GM18517 (cell line): Measurements from ENCODE around the gene SMAD6.

Experiments used
- ATAC-seq: cut with Tn5 transposase; IDR thresholded peaks from one replicate; pipeline ENCODE4 v1.9.1; 2021; ENCODE audit warnings: mild to moderate bottlenecking, moderate library complexity; ENCODE audit not compliant: unreplicated experiment

Gene SMAD6

DNA sequence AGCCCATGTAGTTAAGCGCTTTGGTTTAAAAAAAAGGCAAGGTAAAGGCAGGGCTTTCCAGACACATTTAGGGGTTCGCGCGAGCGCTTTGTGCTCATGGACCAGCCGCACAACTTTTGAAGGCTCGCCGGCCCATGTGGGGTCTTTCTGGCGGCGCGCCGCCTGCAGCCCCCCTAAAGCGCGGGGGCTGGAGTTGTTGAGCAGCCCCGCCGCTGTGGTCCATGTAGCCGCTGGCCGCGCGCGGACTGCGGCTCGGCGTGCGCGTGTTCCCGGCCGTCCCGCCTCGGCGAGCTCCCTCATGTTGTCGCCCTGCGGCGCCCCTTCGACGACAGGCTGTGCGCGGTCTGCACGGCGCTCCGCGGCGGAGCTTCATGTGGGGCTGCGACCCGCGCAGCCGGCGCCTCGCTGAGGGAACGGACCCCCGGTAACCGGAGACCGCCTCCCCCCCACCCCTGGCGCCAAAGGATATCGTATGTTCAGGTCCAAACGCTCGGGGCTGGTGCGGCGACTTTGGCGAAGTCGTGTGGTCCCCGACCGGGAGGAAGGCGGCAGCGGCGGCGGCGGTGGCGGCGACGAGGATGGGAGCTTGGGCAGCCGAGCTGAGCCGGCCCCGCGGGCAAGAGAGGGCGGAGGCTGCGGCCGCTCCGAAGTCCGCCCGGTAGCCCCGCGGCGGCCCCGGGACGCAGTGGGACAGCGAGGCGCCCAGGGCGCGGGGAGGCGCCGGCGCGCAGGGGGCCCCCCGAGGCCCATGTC is 927 bp downstream of the SMAD6 start:
- no peak for ATAC-seq

DNA sequence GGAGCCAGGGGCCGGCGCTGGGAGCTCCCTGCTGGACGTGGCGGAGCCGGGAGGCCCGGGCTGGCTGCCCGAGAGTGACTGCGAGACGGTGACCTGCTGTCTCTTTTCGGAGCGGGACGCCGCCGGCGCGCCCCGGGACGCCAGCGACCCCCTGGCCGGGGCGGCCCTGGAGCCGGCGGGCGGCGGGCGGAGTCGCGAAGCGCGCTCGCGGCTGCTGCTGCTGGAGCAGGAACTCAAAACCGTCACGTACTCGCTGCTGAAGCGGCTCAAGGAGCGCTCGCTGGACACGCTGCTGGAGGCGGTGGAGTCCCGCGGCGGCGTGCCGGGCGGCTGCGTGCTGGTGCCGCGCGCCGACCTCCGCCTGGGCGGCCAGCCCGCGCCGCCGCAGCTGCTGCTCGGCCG is 1.5 kb downstream of the SMAD6 start:
- ATAC-seq, result no peak

- no peak for ATAC-seq
Observed at GRCh38 chr15:66704019-66704802, 2.2 kb downstream of the SMAD6 start.

- ATAC-seq, result no peak
Observed at GRCh38 chr15:66704803-66705153, 2.7 kb downstream of the SMAD6 start.

DNA sequence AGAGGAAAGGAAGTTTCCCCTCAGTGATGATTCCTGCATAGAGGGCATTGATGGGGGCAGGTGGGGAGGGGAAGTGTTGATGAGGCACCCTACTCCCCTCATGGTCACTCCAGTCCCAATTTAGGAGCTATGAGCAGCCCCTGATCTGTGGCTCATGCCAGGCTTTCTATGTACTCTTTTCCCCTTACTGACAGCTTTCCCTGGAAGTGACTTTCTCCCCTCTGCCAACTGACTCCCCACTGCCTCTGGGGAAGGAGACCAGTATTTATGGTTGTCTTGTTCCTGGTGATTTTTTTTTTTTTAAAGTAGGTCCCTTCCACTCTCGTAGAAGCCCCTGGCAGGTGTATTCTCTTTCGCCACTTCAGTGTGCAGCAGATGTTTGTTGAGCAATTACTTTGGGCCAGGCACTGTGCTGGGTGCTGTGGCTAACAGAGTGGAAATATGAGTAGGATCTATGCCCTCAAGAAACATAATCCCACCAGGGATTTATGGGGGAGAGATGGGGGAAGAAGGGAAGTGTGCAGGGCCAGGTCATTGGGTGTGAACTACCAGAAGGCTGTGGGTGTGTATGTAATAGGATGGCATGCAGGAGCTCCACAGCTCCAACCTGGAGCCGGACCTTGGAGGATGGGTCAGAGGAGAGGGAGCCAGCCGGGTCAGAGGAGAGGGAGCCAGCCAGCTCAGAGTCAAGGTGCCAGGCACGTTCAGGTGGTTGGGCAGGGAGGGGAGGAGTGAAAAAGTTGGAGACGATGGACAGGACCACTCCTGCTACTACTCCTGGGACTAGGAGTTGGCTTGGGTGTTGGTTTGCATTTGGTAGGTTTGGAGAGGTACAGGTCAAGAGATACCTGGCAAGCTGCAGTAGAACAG is 3.5 kb downstream of the SMAD6 start:
- ATAC-seq, result no peak

DNA sequence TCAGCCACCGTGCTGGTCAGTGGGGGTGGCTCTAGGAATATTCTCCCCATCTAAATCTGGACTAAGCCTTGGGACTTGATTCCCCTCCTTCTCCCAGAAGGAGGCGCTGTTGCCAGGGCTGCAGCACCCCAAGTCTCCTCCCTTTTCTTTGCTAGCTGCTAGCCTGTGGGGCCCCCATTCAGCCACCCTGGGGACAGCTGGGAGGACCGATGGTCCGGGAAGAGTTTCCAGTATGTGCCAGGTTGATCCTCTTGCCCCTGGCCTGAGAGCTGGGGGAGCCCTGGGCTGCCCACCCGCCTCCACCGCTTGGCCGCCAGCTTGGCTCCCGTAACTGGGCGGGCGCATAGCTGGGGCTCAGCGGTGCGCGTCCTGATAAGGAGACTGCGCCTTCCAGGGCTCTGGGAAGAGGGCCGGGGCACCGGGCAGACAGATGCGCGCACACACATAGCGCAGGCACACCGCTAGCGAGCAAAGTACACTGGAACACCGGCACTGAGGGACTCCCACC is 4.2 kb downstream of the SMAD6 start:
- no peak for ATAC-seq

DNA sequence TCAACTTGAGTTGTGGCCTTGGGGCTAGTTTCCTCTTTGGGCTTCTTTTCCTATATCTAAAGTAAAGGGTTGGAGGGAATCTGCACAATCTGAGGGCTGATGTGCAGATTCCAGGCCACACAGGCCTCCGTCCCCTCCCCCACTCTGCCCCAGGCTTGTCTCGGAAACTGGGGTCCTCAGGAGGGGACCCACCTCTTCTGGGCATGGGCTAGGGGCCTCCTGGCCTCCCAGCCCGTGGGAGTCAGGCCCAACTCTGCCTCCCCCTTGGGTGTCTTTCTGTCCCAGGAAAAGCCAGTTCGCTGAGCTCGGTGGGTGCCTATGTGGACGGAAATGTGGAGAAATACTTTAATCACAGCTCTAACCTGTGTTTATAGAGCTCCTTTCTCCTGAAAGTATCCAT is 4.8 kb downstream of the SMAD6 start:
- ATAC-seq, result no peak

DNA sequence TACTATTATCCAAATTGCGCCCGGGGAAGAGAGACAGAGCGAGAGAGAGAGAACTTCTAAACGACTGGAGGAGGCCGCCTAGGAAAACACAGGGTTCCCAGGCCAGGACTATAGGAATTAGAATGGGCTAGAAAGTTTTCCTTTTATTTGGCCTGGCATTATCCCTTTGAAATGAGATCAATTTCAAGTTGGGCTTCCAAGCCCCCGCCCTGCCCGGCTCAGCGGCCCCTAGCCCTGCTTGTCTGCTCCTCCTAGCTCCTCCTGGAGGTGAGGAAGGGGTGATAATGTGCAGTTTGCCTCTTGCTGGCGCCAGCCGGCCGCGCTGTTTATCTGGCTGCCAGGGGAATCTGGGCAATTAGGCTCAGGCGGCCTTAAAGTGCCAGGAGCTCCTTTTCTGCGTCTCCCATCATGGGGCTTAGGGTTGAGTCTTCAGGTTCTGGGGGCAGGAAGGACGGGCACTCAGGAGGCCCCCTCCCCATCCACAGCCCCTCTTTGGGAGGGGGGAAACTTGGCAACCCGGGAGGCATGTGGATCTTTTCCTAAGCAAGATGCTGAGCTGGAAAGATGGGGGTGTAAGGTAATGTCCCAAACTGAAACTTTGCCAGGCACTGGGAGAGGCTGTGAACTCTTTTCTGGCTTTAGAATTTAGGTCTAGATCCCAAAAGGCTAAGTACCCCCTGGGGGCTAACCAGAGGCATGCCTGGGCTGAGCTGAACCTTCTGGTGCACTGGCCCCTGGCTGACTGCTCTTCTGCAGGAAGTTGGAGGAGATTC is 5.5 kb downstream of the SMAD6 start:
- no peak for ATAC-seq

DNA sequence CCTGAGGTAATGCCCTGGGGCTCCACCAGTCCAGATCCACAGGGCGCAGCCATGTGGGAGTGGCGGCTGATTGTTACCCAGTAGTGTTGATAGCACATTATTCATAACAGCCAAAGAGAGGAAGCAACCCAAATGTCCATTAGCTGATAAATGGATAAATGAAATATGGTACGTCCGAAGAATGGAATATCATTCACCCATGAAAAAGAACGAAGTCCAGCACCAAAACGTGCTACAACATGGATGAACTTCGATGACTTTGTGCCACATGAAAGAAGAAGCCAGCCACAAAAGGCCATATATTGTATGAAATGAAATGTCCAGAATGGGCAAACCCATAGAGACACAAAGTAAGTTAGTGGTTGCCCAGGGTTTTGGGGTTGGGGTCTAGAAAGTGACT is 6.4 kb downstream of the SMAD6 start:
- no peak for ATAC-seq

- ATAC-seq, result no peak
Observed at GRCh38 chr15:66709884-66710283, 7.8 kb downstream of the SMAD6 start.

- no peak for ATAC-seq
Observed at GRCh38 chr15:66711260-66711659, 9.2 kb downstream of the SMAD6 start.

- no peak for ATAC-seq
Observed at GRCh38 chr15:66711862-66712261, 9.8 kb downstream of the SMAD6 start.

DNA sequence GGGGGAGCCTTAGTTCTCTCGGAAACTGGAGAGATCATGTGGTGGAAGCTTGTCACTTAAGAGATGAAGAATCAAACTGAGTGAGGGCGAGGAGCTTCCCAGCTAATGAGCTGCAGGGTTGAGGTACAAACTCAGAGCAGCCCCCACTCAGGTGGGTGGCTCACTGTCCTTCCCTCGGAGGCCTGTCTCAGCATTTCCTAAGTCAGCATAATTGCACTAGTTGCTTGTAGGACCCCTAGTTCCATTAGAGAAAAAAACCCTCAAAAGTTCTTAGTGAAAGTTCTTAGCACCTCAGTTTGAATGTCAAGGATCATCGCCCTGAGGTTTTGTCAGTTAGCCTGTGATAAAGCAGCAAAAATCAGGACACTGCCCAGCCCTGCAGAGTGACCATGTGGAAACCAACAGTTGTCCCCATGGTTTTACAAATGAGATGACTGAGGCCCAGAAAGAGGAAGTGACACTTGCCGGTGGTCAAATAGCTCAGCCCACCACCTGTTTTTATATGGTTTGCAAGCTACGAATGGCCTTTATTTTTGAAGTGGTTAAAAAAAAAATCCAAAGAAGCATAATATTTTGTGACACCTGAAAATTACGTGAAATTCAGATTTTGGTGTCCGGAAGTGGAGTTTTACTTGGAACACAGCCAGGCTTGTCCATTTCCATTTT is 11.9 kb downstream of the SMAD6 start:
- peak; percentile 66 for ATAC-seq

DNA sequence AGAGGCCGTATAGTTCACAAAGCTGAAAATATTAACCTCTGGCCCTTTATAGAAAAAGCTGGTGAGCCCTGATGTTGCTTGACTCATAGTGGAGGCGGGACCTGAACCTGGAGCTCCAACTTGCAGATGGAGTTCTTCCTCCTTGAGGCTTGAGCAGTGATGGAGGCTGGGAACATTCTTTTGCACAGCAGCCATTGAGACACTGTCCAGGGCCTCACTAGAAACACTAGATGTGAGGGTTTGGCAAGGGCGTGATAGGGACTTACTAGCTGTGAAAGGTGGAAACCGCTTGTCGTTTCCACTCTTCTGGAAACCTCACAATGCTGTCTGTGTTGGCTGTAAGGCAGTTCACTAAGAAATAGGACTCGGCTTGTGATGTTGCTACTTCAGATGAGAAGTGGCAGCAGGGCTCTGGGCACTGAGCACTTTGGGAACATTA is 12.5 kb downstream of the SMAD6 start:
- ATAC-seq, result no peak

DNA sequence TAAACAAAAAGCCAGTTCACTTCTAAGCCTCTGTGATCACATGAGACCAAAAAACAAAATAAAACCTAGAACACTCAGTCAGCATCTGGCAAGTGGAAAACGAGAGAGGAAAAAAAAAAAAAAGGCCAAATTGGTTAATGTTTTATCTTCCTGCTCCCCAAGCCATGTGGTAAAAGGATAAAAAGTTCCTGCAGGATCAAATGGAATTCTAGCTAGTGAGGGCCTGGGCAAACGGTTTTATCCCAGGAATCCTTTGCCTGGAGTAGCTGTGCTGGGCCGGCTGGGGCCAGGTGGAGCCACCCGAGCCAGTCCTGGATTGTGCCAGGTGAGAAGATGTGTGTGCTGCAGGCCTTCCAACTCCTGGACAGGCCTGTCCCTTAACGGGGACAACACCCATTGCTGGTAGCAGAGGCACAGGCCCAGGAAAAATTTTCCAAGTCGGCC is 13.2 kb downstream of the SMAD6 start:
- ATAC-seq, result no peak

GRCh38 chr15:66715720-66716655 is 14.0 kb downstream of the SMAD6 start:
- ATAC-seq, result no peak

DNA sequence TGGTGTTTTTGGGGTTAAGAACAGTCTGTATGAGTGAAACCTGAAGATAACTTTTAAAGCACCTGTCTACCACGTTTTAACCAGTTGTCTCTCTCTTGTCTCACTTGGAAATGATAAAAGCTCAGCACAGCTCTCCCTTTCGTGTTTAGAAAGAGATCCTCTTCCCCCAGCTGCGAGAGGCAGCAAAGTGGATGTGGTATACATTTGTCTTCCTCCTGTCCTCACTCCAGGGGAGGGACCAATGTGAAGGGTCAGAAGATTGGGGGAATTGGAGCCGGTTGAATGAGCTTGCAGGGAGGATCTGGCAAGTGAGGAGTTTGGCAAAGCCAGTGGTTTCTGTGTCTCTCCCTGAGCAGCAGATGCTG is 14.6 kb downstream of the SMAD6 start:
- ATAC-seq, result no peak

DNA sequence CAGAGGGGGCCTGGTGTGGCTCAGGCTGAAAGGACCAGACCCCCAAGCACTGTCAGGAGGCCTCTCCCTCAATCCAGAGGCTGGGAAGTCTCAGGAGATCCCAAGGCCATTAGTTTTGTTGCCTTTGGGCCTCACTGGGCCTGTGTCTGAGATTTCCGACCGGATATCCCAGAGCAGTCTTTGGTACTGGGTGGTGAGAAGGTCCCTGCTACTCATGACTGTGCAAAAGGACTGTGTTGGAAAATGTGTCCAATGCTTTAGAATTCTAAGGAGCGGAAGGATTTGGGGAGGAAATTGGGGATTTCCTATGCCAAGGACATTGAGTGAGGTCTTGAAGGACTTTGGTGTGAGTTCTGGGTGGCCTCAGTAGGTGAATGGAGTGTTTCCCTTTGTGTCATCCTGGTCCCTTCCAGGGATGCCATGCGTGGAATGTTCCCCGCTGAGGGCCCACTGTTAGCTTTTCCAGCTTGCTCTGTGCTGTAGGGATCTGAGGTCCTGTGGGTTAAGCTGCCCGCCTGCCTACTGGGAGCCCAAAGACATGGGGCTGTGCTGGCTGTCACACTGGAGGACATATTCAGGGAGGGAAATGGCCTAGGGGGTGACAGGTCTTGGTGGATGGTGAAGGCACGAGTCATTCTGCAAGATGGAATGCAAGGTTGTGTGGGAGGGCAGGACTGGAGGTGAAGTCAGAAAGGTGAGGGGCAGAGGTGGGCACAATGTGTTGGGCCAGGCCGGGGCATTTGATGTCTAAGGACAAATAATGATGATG is 16.4 kb downstream of the SMAD6 start:
- ATAC-seq, result no peak
